ENCODE measurements around the gene TAC3.

- TF ChIP-seq CTCF (IDR thresholded peaks at IDR 0.05; ENCODE audit: low read depth, low read length, poor library complexity, severe bottlenecking): no peak
- no peak for TF ChIP-seq EZH2phosphoT487 (IDR thresholded peaks at IDR 0.05; ENCODE audit: borderline replicate concordance, low read length)
Observed at GRCh38 chr12:56980268-56980667, 36.1 kb downstream of the TAC3 start.

All from DOHH2 (cell line).